G401 (cell line): ENCODE data around the gene SCART1. TPM values are rescaled to one million over a fixed set of nuclear protein-coding genes. Genes with fewer than 3 reads are reported as not detected.

Source experiments
- DNase-seq: peaks from one replicate; pipeline ENCODE4 v3.0.0-alpha.2; 2015; ENCODE audit warnings: low spot score
- in situ Hi-C: cut with HindIII; loops from 2 replicates; pipeline ENCODE4 v1.10.0; 2016; ENCODE audit warnings: low sequenced_read_pairs, mixed read lengths
- total RNA-seq: library from RNA; depleted of rRNA; stranded (reverse); fragments of >200 nt; shearing (Covaris generic); gene quantifications from 2 replicates; pipeline ENCODE4 v1.2.3, GENCODE V29; 2014

Gene SCART1
- total RNA-seq, 1 experiment from 2014 or later: 0.10 TPM

GRCh38 chr10:133452453-133452852 is 1.3 kb upstream of the SCART1 start:
- in situ Hi-C loops: no loop called here
- DNase-seq: no peak

- no peak for DNase-seq
- in situ Hi-C loops: no loop called here
Observed at GRCh38 chr10:133454204-133454893, 604 bp downstream of the SCART1 start.

- in situ Hi-C loops: no loop called here
- no peak for DNase-seq
Observed at GRCh38 chr10:133455196-133455595, 1.5 kb downstream of the SCART1 start.

GRCh38 chr10:133455611-133456031 is 1.9 kb downstream of the SCART1 start:
- in situ Hi-C loops: no loop called here
- DNase-seq: no peak

GRCh38 chr10:133456041-133456951 is 2.6 kb downstream of the SCART1 start:
- in situ Hi-C loops: no loop called here
- DNase-seq: no peak

- in situ Hi-C loops: no loop called here
- no peak for DNase-seq
Observed at GRCh38 chr10:133457100-133457841, 3.5 kb downstream of the SCART1 start.

GRCh38 chr10:133458021-133458709 is 4.4 kb downstream of the SCART1 start:
- in situ Hi-C loops: no loop called here

GRCh38 chr10:133458710-133459453 is 5.1 kb downstream of the SCART1 start:
- DNase-seq: peak; percentile 19
- in situ Hi-C loops: no loop called here

More at GRCh38 chr10:133458021-133458709, 4.4 kb downstream of the SCART1 start:
- DNase-seq: no peak

GRCh38 chr10:133459454-133460207 is 5.9 kb downstream of the SCART1 start:
- in situ Hi-C loops: no loop called here
- no peak for DNase-seq

- in situ Hi-C loops: no loop called here
- DNase-seq: no peak
Observed at GRCh38 chr10:133460208-133460769, 6.5 kb downstream of the SCART1 start.

GRCh38 chr10:133461027-133461426 is 7.3 kb downstream of the SCART1 start:
- peak; percentile 2 for DNase-seq

GRCh38 chr10:133461841-133462240 is 8.1 kb downstream of the SCART1 start:
- DNase-seq: peak; percentile 94
- in situ Hi-C loops: no loop called here

More at GRCh38 chr10:133461027-133461426, 7.3 kb downstream of the SCART1 start:
- in situ Hi-C loops: no loop called here

- in situ Hi-C loops: no loop called here
- DNase-seq: peak; percentile 23
Observed at GRCh38 chr10:133462512-133463305, 9.0 kb downstream of the SCART1 start.

- no peak for DNase-seq
- in situ Hi-C loops: no loop called here
Observed at GRCh38 chr10:133464582-133465031, 10.9 kb downstream of the SCART1 start.

GRCh38 chr10:133465191-133465949 is 11.6 kb downstream of the SCART1 start:
- no peak for DNase-seq
- in situ Hi-C loops: no loop called here

- DNase-seq: no peak
- in situ Hi-C loops: no loop called here
Observed at GRCh38 chr10:133465950-133466474, 12.3 kb downstream of the SCART1 start.
